Measurements from ENCODE around the gene EML1.

GRCh38 chr14:99940064-99940463 lies 146.9 kb downstream of the EML1 start:
- TF ChIP-seq, protein P1, sequence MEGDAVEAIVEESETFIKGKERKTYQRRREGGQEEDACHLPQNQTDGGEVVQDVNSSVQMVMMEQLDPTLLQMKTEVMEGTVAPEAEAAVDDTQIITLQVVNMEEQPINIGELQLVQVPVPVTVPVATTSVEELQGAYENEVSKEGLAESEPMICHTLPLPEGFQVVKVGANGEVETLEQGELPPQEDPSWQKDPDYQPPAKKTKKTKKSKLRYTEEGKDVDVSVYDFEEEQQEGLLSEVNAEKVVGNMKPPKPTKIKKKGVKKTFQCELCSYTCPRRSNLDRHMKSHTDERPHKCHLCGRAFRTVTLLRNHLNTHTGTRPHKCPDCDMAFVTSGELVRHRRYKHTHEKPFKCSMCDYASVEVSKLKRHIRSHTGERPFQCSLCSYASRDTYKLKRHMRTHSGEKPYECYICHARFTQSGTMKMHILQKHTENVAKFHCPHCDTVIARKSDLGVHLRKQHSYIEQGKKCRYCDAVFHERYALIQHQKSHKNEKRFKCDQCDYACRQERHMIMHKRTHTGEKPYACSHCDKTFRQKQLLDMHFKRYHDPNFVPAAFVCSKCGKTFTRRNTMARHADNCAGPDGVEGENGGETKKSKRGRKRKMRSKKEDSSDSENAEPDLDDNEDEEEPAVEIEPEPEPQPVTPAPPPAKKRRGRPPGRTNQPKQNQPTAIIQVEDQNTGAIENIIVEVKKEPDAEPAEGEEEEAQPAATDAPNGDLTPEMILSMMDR (conservative IDR thresholded peaks at IDR 0.05 in 1 of 2, IDR thresholded peaks at IDR 0.05 in 1 of 2; ENCODE audit: extremely low read depth in 1 of 2, insufficient read depth in 1 of 2, low read depth in 1 of 2, low read length in 2 of 2) = no peak
- TF ChIP-seq EZH2 (IDR thresholded peaks at IDR 0.05; ENCODE audit: borderline replicate concordance, low read length) = no peak
